NCI-H2196 (cell line): ENCODE data around the gene CCL4L2.
"Not testable (repeated sequence)": the region's sequence is repeated elsewhere in the genome, so short reads cannot be mapped to it uniquely, and the experiment has no call there.

Experiments
- DNase-seq: peaks from one replicate; lab custom pipeline; 2025; ENCODE audit not compliant: unreplicated experiment; lab: John Stamatoyannopoulos, UW

The CCL4L2 gene

DNA sequence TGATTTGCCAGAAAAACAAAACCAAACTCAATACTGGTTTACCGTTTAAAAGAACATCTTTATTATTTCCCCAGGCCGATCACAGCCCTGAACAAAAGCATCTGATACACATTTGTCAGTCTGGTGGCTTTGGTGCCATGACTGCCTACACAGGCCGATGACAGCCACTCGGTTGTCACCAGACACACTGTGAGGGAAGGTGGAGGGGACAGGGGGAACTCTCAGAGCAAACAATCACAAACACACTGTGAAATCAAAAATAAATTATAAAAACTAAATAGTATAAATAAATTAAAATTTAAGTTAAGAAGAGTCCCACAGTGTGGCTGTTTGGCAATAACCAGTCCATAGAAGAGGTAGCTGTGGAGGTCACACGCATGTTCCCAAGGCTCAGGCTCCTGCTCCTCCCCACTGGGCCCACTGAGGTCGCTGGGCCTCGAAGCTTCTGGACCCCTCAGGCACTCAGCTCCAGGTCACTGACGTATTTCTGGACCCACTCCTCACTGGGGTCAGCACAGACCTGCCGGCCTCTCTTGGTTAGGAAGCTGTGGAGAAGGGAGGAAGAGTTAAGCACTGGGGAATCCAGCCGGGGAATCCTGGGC, 15.9 kb upstream of the CCL4L2 start:
- not testable (repeated sequence) for DNase-seq

DNA sequence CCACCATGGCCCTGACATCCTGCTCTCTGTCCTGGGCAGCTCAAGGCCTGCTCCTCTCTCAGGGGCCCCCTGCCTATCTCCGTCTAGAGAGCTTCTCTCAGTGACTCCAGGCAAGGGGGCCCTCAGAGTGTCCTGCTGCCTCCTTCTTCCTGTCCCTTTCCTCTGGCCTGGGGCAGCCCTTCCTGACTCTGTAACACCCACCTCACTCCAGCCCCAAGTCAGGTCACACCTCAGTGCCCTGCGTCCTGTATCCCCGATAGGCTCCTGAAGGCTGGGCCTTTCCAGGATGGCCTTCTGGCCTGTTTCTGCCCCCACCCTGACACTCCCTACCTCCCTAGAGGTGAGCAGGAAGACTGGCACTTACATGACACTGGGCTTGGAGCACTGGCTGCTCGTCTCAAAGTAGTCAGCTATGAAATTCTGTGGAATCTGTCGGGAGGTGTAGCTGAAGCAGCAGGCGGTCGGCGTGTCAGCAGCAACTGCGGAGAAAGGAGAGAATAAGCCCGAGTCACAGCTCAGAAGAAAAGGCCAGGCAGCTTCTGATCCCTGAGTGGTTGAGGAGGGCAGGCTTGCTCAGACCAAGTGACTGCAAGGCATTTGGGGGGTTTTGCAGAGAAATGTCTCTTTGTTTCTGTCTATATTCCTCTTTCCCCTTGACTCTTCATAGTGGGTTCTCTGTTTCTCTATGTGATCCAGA, 15.3 kb upstream of the CCL4L2 start:
- no peak for DNase-seq

DNA sequence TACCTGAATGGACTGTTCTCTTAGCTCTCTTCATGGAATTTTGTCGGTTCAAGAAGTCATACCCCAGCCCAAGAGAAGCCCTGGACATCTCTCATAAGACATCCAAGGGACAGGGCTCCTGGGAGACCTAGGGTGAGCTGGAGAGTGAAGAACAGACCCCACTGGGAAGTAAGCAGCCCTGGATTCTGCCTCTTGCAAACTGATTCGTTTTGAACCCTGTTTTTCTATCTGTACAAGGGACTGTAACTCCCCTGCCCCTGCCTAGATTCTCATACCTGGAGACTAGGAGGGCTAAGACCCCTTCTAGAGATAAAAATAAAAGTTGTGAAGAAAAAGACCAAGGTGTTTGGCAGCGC, 14.8 kb upstream of the CCL4L2 start:
- DNase-seq = no peak

DNA sequence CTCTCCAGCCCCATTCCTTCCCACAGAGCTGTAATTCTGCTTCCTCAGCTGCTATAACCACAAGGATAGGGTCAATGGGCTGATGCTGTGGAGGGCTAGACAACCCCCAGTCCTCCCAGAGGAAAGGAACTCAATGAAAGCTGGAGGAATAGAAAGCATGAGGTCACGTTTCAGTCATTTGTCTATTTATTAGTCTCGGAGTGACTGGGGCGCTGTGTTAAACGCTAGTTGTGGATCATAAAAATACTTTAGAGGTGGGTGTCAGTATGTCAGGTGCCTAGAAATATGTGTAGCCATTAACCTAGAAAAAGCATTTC, 13.5 kb upstream of the CCL4L2 start:
- DNase-seq = no peak

DNA sequence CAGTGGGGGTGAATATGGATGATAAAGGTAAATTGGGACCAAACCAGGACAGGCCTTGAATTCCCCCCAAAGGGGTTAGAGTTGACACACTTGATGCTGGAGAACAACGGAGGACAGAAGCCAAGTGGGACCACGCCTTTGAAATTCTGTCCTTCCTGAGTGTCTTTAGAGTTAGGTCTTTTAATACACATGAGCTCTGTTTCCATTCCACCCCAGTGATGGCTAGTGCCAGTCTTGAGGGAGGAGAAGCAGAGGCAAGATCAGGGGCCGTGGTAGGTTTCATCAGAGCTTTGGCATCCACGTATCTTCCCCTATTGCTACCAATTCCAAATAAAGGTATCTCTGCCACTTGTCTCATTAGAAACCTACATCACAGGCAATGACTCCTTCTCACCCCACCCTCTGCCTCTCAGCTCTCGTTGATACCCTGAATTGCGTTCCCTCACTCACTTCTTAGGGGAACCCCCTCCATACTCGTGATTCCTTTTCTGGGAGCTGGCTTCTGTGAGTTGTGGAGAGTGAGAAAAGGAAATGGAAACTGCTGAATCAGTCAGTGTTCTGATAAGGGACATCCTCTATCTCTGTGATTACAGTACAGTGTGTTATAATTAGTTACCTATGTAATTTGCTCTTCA, 11.9 kb upstream of the CCL4L2 start:
- no peak for DNase-seq

DNA sequence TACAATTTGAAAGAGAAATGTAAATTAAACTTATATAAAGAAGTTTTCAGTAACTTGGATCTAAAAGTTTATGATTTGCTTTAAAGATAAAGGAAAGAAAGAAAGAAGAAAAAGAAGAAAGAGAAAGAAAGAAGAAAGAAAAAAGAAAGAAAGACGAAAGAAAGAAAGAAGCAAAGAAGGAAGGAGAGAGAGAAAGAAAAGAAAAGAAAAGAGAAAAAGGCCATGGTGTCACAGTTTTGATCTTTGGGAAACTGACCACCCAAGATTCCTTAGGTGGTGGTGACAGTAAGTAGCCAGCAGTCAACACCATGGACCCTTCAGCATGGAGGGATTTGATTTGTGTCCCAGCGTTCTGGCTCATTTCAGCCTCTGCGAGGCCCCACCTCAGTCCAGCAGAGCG, 9.8 kb upstream of the CCL4L2 start:
- not testable (repeated sequence) for DNase-seq

DNA sequence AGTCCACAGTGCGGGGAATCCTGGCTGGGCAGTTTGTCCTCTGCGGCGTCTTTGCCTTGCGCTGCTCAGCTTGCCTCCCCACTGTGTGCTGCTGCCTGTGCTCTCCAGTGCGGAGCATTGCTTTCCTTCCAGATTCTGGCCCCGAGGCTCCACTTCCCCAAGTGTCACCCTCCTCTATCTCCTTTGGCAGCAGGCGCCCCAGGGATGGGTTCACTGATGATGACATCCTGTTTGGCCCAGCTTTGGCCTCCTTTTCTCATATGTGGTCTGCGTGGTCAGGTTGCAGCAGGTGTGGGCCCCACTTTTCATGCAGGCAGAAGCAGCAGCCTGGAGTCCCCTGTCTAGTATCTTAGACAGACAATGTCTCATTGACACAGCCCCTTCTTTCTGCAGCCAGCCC, 9.4 kb upstream of the CCL4L2 start:
- DNase-seq = not testable (repeated sequence)

DNA sequence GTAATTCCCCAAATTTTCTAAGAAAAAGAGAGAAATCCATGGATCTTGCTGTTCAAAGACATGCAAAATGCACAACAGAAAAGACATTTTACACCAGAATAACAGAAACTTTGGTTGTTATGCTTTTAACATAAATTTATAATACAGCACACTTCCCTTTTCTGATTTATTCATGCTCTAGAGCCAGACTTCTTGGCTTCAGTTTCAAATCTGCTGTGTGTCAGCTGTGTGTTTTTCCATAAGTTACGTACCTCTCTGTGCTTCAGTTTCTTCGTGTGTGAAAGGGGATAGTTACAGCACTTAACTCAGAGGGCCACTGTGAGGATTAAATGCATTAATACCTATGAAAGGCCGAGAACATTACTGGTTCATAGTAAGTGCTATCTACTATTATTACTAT, 7.5 kb upstream of the CCL4L2 start:
- DNase-seq = no peak

DNA sequence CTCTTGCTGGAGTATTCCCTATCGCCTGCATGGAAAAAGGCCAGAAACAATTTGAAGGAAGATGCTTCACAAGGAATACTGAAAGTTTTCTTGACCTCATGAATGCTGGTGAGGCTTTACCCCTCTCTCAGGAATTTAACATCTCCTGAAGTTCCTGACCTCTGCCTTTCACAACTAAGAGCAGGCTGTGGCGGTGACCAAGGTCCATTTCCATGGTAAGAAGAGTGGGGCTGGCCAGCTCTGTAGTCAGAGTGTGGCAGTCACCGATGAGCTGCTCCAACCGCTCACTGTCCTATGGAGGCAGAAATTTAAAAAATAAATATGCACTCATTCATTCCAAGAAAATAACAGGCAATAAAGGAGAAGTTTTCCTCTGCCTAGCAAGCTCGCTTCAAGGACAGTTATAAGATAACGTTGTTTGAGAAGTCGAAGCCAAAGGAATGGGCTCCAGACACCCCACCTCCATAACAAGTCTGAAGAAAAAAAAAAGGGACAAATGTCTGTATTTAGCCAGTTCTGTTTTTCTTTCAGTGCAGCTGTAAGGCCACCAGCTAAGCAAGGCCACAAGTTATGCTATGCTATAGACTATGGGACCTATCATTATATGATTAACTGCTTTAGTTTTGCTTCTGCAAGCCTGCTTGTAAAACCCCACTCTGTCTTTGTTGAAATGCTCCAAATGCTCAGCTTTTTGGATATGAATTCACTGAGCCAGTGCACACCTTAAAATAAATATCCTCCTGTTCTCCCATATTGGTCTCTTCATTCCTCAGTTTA, 6.0 kb upstream of the CCL4L2 start:
- DNase-seq = no peak

DNA sequence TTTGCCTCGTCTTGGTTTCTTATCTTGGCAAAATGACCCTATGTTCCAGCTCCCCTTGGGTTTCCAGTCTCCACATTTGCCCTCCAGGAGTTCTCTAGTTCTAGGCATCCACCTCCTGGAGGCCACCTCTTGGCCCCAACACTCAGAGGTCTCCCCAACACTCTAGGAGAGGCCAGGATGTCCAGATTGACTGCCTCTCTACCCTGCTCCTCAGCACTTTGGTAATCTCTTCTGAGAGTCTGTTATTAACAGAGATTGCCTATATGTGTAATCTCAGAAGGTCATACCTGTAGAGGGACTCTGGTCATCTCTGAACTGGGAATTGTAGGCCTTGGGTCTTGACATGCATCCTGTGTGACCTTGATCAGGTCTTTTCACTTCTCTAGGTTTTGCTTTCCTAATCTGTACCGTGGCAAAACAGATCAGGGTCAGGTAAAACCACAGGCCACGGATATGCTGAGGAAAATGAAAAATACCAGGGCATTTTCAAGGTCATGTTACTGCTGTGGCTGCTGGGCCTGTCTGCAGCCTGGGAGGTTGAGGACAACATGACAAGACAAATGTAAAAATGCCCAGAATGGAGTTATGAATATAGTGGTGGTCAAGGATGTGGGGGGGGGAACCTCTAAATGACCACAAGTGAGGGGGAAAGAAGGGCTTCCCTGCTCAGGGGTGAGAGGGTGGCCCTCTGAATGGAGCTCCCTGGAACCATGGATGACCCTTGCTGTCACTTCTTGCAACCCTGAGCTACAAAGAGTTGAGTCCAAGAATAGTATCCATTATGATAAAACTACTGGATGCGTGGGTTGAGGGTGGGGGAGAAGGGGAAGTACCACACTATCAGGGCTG, 5.0 kb upstream of the CCL4L2 start:
- DNase-seq = no peak

DNA sequence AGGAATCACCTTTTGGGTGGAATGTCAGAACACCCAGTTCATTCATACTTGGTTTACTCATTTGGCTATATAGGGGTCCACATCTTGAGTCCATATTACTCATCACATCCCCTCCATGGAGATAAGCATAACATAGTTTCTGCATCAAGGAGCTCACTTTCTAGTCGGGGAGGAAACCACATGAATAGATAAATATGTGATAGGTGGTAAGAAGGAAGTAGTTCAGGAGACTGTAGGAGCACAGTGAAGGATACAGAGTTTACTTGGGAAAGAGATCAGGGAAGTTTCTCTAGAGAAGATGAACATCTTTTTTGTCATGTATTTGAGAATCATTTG, 4.4 kb upstream of the CCL4L2 start:
- not testable (repeated sequence) for DNase-seq

DNA sequence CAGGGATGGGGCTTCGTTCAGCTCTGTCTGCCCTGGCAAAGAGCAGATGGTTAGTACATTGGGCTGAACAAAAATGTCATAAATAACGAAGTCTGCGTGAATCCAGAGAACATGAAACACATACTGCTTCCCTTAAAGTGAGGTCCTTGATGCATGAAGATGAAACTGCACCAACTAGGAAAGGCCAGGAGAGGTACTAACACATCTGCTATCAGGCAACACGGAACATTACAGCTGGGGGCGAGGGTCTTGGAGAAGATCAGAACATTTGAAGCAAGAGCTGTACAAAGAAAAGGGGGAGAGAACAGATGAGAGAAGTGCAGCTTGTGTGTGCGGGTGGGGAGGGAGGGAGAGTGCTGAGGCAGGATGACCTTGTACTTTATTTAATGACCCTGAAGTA, 3.5 kb upstream of the CCL4L2 start:
- DNase-seq = not testable (repeated sequence)

DNA sequence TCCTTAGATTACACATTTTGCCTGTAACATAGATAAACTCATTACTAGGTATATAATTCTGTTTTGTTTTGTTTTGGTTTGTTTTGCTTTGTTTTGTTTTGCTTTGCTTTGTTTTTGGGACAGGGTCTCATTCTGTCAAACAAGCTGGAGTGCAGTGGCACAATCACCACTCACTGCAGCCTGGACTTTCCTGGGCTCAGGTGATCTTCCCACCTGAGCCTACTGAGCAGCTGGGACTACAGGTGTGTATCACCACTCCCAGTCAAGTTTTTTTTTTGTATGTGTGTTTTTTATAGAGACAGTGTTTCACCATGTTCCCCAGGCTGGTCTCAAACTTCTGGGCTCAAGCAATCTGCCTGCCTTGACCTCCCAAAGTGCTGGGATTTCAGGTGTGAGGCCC, 1.3 kb upstream of the CCL4L2 start:
- no peak for DNase-seq

DNA sequence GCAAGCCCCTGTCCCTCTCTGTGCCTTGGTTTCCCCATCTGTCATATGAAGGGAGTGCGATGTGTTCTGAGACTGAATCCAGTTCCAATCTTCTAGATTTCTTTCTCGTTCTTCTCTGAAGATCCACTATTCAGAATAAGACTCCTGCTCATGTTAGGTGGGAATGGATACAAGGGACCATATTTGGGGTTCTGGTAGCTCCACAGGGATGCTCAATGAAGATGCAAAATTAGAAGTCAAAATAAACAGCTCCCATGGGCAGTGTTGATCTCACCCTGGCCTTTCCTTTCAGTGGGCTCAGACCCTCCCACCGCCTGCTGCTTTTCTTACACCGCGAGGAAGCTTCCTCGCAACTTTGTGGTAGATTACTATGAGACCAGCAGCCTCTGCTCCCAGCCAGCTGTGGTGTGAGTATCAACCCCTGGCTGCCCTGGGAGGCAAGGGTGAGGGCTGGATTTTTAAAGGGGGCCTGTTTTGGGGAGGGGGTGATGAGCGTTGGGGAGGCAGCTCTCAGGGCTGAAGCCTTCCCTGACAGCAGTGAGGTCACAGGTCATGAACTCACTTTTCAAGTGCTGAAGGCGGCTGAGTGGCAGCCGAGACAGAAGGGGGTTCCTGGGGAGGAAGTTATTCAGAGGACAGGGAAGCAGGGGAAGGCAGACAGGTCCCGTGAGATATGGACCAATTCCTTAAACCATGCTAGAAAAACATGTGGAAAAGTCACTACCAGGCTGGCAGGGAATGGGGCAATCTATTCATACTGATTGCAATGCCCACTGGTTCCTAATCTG, 815 bp downstream of the CCL4L2 start:
- not testable (repeated sequence) for DNase-seq

DNA sequence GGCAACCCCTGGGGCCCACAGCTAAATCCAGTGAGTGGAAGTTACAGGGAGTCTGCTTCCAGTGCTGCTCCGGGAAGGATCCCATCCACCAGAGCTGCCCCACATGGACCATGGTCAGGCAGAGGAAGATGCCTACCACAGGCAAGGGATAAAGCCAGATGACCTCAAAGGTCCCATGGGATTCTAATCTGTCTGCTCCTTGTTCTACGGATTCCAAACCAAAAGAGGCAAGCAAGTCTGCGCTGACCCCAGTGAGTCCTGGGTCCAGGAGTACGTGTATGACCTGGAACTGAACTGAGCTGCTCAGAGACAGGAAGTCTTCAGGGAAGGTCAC, 1.4 kb downstream of the CCL4L2 start:
- no peak for DNase-seq

DNA sequence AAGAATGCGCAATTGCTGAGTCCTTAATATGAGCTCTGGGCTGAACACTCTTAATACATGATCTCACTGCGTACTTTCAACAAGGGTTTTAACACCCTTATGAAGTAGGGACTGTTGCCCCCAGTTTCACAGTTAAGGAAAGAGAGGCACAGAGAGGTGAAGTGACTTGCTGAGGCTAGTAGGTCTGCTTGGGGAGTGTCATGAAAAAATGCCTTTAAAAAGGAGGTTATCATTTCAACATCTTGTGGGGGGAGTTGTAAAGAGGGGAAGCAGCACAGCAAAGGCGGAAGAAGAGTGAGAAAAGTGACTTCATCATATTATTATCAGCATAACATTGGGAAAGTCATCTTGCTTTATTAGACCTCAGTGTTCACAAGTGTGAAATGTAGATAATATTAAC, 2.1 kb downstream of the CCL4L2 start:
- DNase-seq = no peak

DNA sequence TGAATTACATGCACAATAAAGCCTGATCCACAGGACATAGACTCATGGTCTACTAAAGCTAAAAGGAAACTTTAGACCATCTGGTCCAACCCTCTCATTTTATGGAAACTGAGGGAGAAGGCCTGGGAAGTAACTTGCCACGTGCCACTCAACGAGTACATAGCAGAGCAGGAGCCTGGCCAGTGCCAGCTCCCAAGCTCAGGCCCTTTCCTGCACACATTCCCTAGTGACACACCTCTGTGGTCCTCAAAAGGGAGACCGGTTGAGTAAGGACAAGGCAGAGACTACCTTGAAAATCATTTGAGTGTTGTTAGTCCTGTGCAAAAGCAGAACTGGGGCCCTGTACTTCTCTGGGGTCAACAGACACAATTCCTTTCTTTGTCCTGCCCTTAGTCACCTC, 2.8 kb downstream of the CCL4L2 start:
- no peak for DNase-seq

DNA sequence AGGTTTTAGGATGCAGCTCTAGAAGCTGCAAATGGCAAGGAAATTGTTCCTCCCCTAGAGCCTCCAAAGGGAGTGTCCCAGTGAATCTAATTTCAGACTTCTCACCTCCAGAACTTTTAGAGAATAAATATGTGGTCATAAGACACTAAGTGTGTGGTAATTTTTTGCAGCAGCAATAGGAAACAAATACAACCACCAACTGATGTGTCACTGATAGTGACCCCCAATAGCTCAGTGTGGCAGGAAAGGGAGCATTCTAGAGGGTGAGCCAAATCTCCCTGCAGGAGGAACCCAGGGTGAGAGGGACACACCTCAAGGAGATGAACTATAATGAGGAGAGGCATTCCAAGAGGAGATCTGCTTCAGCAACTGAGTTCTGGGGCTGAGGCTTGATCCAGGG, 4.1 kb downstream of the CCL4L2 start:
- DNase-seq = no peak

DNA sequence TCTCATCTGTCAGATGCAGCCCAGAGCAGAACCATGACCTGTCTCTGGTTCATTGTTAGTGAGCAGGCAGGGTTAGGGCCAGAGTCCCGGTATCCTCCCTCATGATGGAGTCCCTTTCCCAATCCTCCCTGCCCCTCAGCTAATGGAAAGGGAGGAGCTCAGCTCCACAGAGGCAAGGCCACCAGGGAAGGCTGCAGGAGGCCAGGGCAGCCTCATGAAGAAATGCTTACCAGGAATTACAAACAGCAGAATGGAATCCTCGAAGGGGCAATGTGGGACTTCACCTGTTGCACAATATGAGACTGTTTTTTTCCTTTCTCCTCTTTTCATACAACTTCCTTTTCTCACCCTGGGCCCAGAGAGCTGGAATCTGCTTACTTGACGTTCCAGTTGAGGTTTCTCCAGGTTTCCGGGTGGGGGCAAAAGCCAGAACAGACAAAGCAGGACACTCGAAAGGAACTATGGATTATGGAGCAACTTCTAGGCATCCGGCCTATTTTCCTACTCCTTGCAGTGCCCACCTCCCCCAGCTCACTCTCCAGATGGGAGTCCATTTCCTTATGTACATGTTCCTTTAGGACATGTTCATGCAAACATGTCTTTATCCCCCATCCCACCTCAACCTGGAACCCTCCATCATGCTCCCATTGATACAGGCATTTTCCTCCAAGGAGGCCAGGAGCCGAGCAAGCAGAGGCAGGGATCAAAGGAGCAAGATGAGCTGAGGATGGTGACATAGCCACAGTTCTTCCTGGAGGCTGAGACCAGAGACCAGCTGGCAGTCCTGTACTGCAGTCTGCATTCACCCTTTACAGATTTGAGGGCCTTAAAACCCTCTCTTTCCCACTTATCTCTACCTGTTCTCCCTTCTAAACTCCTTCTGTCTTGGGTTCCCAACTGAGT, 4.8 kb downstream of the CCL4L2 start:
- DNase-seq = not testable (repeated sequence)

DNA sequence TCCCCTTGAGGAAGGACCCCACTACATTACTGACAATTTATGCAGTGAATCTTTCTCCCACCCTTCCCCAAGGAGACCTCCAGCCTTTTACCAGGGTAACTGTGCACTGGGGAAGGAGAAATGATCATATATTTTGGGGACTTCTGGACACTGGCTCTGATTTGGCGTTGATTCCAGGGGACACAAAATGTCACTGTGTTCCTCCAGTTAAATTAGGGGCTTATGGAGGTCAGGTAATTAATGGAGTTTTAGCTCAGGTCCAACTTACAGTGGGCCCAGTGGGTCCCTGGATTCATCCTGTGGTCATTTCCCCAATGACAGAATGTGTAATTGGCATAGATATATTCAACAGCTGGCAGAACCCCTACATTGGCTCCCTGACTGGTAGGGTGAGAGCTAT, 8.7 kb downstream of the CCL4L2 start:
- DNase-seq = not testable (repeated sequence)
